ENCODE results near the gene PIP5K1B.

The PIP5K1B gene

GRCh38 chr9:68751556-68751955, 46.5 kb downstream of the PIP5K1B start:
- H3K4me1 Mint-ChIP-seq, result no peaks in the 10 kb centered on the region
- H3K36me3 Mint-ChIP-seq (ENCODE audit: low read depth), result no peaks in the 10 kb centered on the region
- H3K4me3 Mint-ChIP-seq, result no peak overlapping the region
- H3K9me3 Mint-ChIP-seq, result no peaks in the 10 kb centered on the region
- no peak overlapping the region for H3K27ac Mint-ChIP-seq
- H3K27me3 Mint-ChIP-seq (ENCODE audit: low read depth), result peaks cover 4% of the 10 kb centered on the region
- no peak for TF ChIP-seq CTCF (IDR thresholded peaks at IDR 0.05; ENCODE audit: unreplicated experiment in 3 of 3)

- Mint-ChIP-seq H3K36me3 (ENCODE audit: low read depth) (peaks cover 8% of the 10 kb centered on the region), H3K27me3 (ENCODE audit: low read depth) (no peaks in the 10 kb centered on the region), H3K9me3 (peaks cover 9% of the 10 kb centered on the region), H3K27ac (no peak overlapping the region), H3K4me3 (no peak overlapping the region), H3K4me1 (no peaks in the 10 kb centered on the region)
- TF ChIP-seq CTCF (IDR thresholded peaks at IDR 0.05; ENCODE audit: unreplicated experiment in 3 of 3), result no peak
Observed at GRCh38 chr9:68755051-68755450, 50.0 kb downstream of the PIP5K1B start.

GRCh38 chr9:68755752-68756151, 50.7 kb downstream of the PIP5K1B start:
- Mint-ChIP-seq H3K4me3 (no peak overlapping the region), H3K27me3 (ENCODE audit: low read depth) (no peaks in the 10 kb centered on the region), H3K9me3 (peaks cover 9% of the 10 kb centered on the region), H3K27ac (no peak overlapping the region), H3K36me3 (ENCODE audit: low read depth) (peaks cover 8% of the 10 kb centered on the region), H3K4me1 (no peaks in the 10 kb centered on the region)
- no peak for TF ChIP-seq CTCF (IDR thresholded peaks at IDR 0.05; ENCODE audit: unreplicated experiment in 3 of 3)

- H3K9me3 Mint-ChIP-seq, result peaks cover 9% of the 10 kb centered on the region
- H3K4me1 Mint-ChIP-seq, result no peaks in the 10 kb centered on the region
- TF ChIP-seq CTCF (IDR thresholded peaks at IDR 0.05; ENCODE audit: unreplicated experiment in 3 of 3), result no peak
- no peak overlapping the region for H3K4me3 Mint-ChIP-seq
- no peak overlapping the region for H3K27ac Mint-ChIP-seq
- H3K27me3 Mint-ChIP-seq (ENCODE audit: low read depth), result peaks cover 4% of the 10 kb centered on the region
- peaks cover 8% of the 10 kb centered on the region for H3K36me3 Mint-ChIP-seq (ENCODE audit: low read depth)
Observed at GRCh38 chr9:68759981-68760673, 55.1 kb downstream of the PIP5K1B start.

- peaks cover 8% of the 10 kb centered on the region for H3K36me3 Mint-ChIP-seq (ENCODE audit: low read depth)
- no peak overlapping the region for H3K27ac Mint-ChIP-seq
- H3K27me3 Mint-ChIP-seq (ENCODE audit: low read depth), result peaks cover 4% of the 10 kb centered on the region
- no peak overlapping the region for H3K4me3 Mint-ChIP-seq
- no peak for TF ChIP-seq CTCF (IDR thresholded peaks at IDR 0.05; ENCODE audit: unreplicated experiment in 3 of 3)
- peaks cover 9% of the 10 kb centered on the region for H3K9me3 Mint-ChIP-seq
- H3K4me1 Mint-ChIP-seq, result no peaks in the 10 kb centered on the region
Observed at GRCh38 chr9:68760674-68761333, 55.8 kb downstream of the PIP5K1B start.

- no peak overlapping the region for H3K27ac Mint-ChIP-seq
- TF ChIP-seq CTCF (IDR thresholded peaks at IDR 0.05; ENCODE audit: unreplicated experiment in 3 of 3), result no peak
- no peaks in the 10 kb centered on the region for H3K4me1 Mint-ChIP-seq
- H3K27me3 Mint-ChIP-seq (ENCODE audit: low read depth), result peaks cover 4% of the 10 kb centered on the region
- H3K36me3 Mint-ChIP-seq (ENCODE audit: low read depth), result peaks cover 8% of the 10 kb centered on the region
- H3K4me3 Mint-ChIP-seq, result no peak overlapping the region
- H3K9me3 Mint-ChIP-seq, result peaks cover 9% of the 10 kb centered on the region
Observed at GRCh38 chr9:68762570-68762969, 57.5 kb downstream of the PIP5K1B start.
